Activated CD4-positive, alpha-beta T cell treated with anti-CD3 and anti-CD28 coated beads, Interleukin-2, amount 10 ng/mL, durations not matched to agents 7 days and 5 days (primary cell): Measurements from ENCODE around the gene NKAIN4. TPM values are rescaled to one million over a fixed set of nuclear protein-coding genes. Genes with fewer than 3 reads are reported as not detected.
"Not testable (repeated sequence)": the region's sequence is repeated elsewhere in the genome, so short reads cannot be mapped to it uniquely, and the experiment has no call there.

Experiments
- CTCF ChIA-PET: fragments of 350-600 bp; sonication (Branson Sonifier 250); formaldehyde crosslinking; loops from one replicate; lab custom pipeline; 2021; ENCODE audit warnings: antibody characterized with exemption; lab: Charles Lee
- POLR2A ChIA-PET: fragments of 350-600 bp; sonication (Branson Sonifier 250); formaldehyde crosslinking; loops from one replicate; lab custom pipeline; 2021; ENCODE audit warnings: antibody characterized with exemption; lab: Charles Lee
- DNase-seq: peaks from one replicate; pipeline ENCODE4 v3.0.0-alpha.2; 2020
- H3K27ac Mint-ChIP-seq: one replicate; pipeline ENCODE4 v1.8.0; 2021; ENCODE audit warnings: mild to moderate bottlenecking, moderate library complexity, mixed read lengths
- H3K27me3 Mint-ChIP-seq: one replicate; pipeline ENCODE4 v1.8.0; 2021; ENCODE audit warnings: mixed read lengths
- H3K36me3 Mint-ChIP-seq: one replicate; pipeline ENCODE4 v1.8.0; 2021; ENCODE audit warnings: low read depth, mixed read lengths
- H3K4me1 Mint-ChIP-seq: one replicate; pipeline ENCODE4 v1.8.0; 2021; ENCODE audit warnings: mixed read lengths
- H3K4me3 Mint-ChIP-seq: one replicate; pipeline ENCODE4 v1.8.0; 2021; ENCODE audit warnings: mild to moderate bottlenecking, moderate library complexity, mixed read lengths
- H3K9me3 Mint-ChIP-seq: one replicate; pipeline ENCODE4 v1.8.0; 2021; ENCODE audit warnings: mixed read lengths
- total RNA-seq, 2 experiments: library from RNA; stranded (reverse); gene quantifications; one replicate each; pipeline ENCODE4 v1.2.3, GENCODE V29; 2021

Gene NKAIN4
- total RNA-seq, 2 experiments from 2014 or later: not detected

- POLR2A ChIA-PET: no interaction called here
- Mint-ChIP-seq H3K36me3 (no peaks in the 10 kb centered on the region), H3K9me3 (no peaks in the 10 kb centered on the region), H3K4me3 (no peak overlapping the region), H3K27ac (peak overlapping the region; percentile 54), H3K4me1 (no peaks in the 10 kb centered on the region), H3K27me3 (peaks cover 32% of the 10 kb centered on the region)
- no peak for DNase-seq
- CTCF ChIA-PET: no interaction called here
Measured at GRCh38 chr20:63256954-63257353, 2.7 kb upstream of the NKAIN4 start.

DNA sequence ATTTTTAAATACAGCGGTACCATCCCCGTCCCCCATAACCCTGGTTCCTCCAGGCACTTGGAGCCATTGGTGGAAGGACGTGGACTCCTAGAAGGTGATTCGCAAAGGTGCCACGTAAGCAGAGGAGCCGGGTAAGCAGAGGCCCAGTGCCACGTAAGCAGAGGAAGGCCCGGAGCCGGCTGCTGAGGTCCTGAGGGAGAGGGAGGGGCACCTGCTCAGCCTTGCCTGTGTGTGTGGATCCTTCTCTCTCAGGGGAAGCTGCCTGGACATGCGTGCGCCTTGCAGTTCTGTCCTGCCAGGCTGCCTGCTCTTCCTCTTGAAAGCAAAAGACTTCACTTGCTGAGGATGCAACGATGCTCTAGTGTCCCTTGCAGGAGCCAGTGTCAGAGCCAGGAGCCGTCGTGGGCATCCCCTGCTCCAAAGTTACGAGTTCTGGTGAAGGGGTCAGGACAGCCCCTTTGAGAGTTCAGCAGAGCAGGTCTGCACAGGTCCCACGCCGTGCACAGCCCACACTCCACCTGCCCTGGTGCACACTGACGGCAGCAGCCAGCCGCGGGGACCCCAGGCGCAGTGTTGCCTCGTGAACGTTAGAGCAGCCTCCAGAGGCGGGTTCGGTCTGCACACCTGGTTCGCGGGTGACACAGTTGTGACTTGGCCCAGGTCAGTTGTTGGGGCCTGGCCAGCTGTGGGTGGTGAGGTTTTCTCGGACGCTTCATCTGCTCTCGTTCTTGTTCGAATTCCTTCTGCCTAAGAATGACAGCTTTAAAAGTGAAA is 1.9 kb upstream of the NKAIN4 start:
- Mint-ChIP-seq H3K36me3 (no peaks in the 10 kb centered on the region), H3K9me3 (no peaks in the 10 kb centered on the region), H3K4me3 (no peak overlapping the region), H3K4me1 (no peaks in the 10 kb centered on the region), H3K27me3 (peaks cover 34% of the 10 kb centered on the region), H3K27ac (no peak overlapping the region)
- DNase-seq: no peak
- ChIA-PET CTCF (no interaction called here), POLR2A (no interaction called here)

DNA sequence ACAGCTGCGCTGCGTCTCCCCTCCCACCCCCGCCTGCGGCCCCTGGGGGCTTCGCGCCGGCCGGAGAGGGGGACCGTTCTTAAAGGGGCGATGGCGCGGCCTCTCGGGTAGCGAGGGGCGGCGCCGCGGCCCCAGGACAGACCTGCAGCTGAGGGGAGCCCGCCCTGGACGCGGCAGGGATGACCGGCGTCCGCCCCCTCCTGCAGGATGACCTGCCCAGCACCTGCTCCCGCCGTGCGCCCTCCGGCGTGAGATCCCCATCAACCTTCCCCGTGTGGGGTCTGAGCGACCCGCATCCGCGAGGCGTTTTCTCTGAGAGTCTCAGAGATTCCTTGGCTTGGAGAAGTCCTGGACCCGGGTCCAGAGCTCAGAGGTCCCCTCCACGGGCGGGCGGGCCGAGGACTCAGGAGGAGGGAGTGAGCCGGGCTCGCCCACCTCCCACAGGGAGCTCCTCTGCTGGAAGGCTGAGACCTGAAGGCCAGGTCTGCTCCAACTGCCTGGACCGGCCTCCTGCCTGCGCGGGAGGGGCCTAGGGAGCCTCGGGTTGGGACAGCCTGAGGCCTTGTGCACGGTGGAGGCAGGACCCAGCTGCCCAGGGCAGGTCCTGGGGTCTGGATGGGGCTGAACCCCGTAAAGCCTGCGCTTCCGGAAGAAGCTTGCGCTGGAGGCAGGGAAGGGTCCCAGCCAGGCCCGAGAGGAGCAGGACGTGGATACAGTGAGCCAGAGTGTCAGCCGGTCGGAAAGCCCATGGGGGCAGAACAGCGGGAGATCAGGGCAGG is 532 bp upstream of the NKAIN4 start:
- Mint-ChIP-seq H3K4me3 (no peak overlapping the region), H3K27ac (no peak overlapping the region), H3K4me1 (no peaks in the 10 kb centered on the region), H3K9me3 (no peaks in the 10 kb centered on the region), H3K27me3 (peaks cover 37% of the 10 kb centered on the region), H3K36me3 (no peaks in the 10 kb centered on the region)
- ChIA-PET POLR2A (no interaction called here), CTCF (interaction anchor here (0.6 to 2.2 kb wide), 3 partner anchors 15 to 82 kb away, joined by 3 to 6 read pairs (median 3); no protein-coding TSS in a partner anchor)
- DNase-seq: no peak

- Mint-ChIP-seq H3K27ac (no peak overlapping the region), H3K4me1 (no peaks in the 10 kb centered on the region), H3K9me3 (no peaks in the 10 kb centered on the region), H3K27me3 (peaks cover 37% of the 10 kb centered on the region), H3K36me3 (no peaks in the 10 kb centered on the region), H3K4me3 (no peak overlapping the region)
- DNase-seq: no peak
- POLR2A ChIA-PET: no interaction called here
- CTCF ChIA-PET: interaction anchor here (2.2 kb wide), 1 partner anchor 16 kb away, joined by 6 read pairs; no protein-coding TSS in a partner anchor
Measured at GRCh38 chr20:63253438-63254231, 628 bp downstream of the NKAIN4 start.

DNA sequence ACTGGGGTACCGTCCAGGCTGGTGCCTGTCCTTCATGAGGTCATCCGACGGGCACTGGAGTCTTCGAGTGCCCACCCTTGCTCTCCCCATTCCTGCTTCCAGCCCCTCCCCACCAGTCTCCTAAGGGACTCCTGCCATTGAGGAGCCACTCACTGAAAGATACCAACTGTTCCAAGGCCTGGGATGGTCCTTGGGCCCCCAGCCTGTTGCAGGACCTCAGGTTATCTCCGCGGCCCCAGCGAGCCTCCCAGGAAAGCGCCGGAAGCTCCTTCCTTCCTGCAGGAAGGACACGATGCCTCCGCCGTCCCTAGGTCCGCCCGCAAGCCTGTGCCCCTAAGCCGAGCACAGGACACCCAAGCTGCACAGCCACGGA is 1.2 kb downstream of the NKAIN4 start:
- Mint-ChIP-seq H3K4me1 (no peaks in the 10 kb centered on the region), H3K27ac (no peak overlapping the region), H3K9me3 (no peaks in the 10 kb centered on the region), H3K27me3 (peaks cover 37% of the 10 kb centered on the region), H3K36me3 (no peaks in the 10 kb centered on the region), H3K4me3 (no peak overlapping the region)
- no peak for DNase-seq
- CTCF ChIA-PET: interaction anchor here (2.2 kb wide), 1 partner anchor 17 kb away, joined by 6 read pairs; no protein-coding TSS in a partner anchor
- POLR2A ChIA-PET: no interaction called here

DNA sequence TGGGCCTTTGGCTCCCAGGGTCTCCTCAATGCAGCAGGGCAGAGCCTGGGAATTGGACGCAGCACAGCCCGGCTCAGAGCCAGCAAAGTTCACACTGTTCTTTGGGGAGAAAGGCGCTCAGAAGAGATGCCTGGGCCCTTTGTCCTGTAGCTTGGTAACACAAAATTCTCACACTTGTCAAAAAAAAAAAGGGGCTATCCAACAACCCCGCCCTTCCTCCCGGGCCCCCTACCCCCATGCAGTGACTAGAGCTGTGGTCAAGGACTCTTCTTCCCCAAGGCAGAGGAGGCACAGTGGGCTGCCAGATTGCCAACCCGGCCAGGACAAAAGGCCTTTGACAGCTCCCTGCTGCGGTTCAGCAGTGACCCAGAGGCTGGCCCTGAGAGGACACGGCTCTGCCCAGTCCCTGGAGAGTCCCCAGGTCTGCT is 2.0 kb downstream of the NKAIN4 start:
- Mint-ChIP-seq H3K27ac (no peak overlapping the region), H3K9me3 (no peaks in the 10 kb centered on the region), H3K27me3 (peaks cover 37% of the 10 kb centered on the region), H3K36me3 (no peaks in the 10 kb centered on the region), H3K4me1 (no peaks in the 10 kb centered on the region), H3K4me3 (no peak overlapping the region)
- DNase-seq: no peak
- ChIA-PET CTCF (interaction anchor here (2.2 kb wide), 1 partner anchor 17 kb away, joined by 6 read pairs; no protein-coding TSS in a partner anchor), POLR2A (no interaction called here)

- H3K27ac Mint-ChIP-seq, CTCF ChIA-PET, H3K9me3 Mint-ChIP-seq, DNase-seq, H3K36me3 Mint-ChIP-seq, H3K4me3 Mint-ChIP-seq, POLR2A ChIA-PET, H3K4me1 Mint-ChIP-seq: not testable (repeated sequence)
- H3K27me3 Mint-ChIP-seq: peaks cover 31% of the 10 kb centered on the region
Measured at GRCh38 chr20:63251350-63251749, 2.9 kb downstream of the NKAIN4 start.

- no peaks in the 10 kb centered on the region for H3K4me1 Mint-ChIP-seq
- H3K9me3 Mint-ChIP-seq: no peaks in the 10 kb centered on the region
- H3K36me3 Mint-ChIP-seq: no peaks in the 10 kb centered on the region
- DNase-seq: no peak
- POLR2A ChIA-PET: no interaction called here
- H3K4me3 Mint-ChIP-seq: no peak overlapping the region
- CTCF ChIA-PET: no interaction called here
- no peak overlapping the region for H3K27ac Mint-ChIP-seq
- peaks cover 20% of the 10 kb centered on the region for H3K27me3 Mint-ChIP-seq
Measured at GRCh38 chr20:63249891-63250290, 4.4 kb downstream of the NKAIN4 start.

DNA sequence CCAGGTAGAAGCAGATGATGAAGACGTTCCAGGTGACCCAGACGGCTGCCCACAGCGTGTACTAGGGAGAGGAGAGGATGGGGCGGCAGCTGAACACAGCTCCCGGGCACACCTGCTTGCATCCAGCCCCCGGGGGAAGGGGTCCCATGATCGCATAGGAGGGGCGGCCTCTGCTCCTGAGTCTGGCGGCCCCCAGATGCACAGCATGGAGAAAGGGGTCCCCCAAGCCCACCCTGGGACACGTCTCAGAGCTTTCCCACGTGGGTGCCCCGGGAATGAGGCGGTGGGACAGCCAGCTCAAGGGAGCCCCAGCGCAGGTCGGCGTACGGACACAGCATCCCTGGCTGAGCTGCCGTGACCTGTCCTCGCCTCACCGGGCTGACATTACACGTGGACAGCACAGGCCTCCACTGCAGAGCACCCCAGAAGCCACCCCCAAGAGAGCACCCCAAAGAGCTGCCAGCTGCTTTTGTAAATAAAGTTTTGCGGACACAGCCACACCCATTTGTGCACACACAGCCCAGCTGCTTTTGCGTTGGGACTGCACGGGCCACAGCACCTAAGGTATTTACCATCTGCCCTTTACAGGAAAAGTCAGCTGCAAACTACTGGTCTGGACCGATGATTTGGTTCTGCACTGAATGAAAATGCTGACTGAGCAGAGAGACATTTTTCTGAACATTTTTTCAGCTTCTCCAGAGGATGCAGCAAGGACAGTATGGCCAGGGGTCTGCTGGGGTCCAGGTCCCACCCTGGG is 5.2 kb downstream of the NKAIN4 start:
- Mint-ChIP-seq H3K4me1 (no peaks in the 10 kb centered on the region), H3K27me3 (peaks cover 17% of the 10 kb centered on the region), H3K9me3 (no peaks in the 10 kb centered on the region), H3K27ac (no peak overlapping the region), H3K4me3 (no peak overlapping the region), H3K36me3 (no peaks in the 10 kb centered on the region)
- ChIA-PET CTCF (no interaction called here), POLR2A (no interaction called here)
- no peak for DNase-seq

DNA sequence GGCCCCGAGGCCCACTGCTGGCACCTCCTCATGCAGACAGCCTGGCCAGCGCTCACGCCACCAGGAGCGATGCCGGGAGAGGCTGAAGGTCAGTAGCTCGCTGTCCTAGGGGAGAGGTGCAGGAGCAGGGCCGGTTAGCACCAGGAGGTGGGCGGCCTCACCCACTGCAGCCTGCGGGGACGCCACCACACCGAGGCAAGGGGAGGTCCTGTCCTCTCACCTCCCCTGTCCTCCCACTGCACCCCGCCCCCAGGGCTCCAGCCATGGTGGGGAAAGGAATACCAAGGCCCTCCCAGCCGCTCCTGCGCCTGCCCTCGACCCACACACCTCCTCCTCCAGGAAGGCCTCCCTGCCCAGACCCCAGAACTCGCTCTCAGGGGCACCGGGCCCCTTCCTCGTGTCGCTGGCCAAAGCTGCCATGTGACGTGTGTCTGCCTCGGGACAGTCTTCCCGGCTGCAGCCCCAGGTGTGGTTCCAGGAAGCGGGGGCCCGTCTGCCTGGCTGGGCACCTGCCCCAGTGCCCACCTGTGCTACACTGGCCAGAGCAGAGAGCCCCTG is 6.5 kb downstream of the NKAIN4 start:
- Mint-ChIP-seq H3K4me1 (no peaks in the 10 kb centered on the region), H3K36me3 (no peaks in the 10 kb centered on the region), H3K27me3 (peaks cover 11% of the 10 kb centered on the region), H3K4me3 (no peak overlapping the region), H3K9me3 (no peaks in the 10 kb centered on the region), H3K27ac (no peak overlapping the region)
- CTCF ChIA-PET: interaction anchor here (1.0 kb wide), 1 partner anchor 25 kb away, joined by 3 read pairs; no protein-coding TSS in a partner anchor
- no peak for DNase-seq
- POLR2A ChIA-PET: no interaction called here

GRCh38 chr20:63246490-63247288 is 7.6 kb downstream of the NKAIN4 start:
- Mint-ChIP-seq H3K9me3 (no peaks in the 10 kb centered on the region), H3K27ac (no peak overlapping the region), H3K36me3 (no peaks in the 10 kb centered on the region), H3K4me1 (no peaks in the 10 kb centered on the region), H3K4me3 (no peak overlapping the region), H3K27me3 (peaks cover 5% of the 10 kb centered on the region)
- POLR2A ChIA-PET: no interaction called here
- DNase-seq: no peak
- CTCF ChIA-PET: interaction anchor here (1.0 kb wide), 1 partner anchor 24 kb away, joined by 3 read pairs; no protein-coding TSS in a partner anchor
